Heart right ventricle (tissue), 16 donors: ENCODE data around the gene HOXC12. TPM values are rescaled to one million over a fixed set of nuclear protein-coding genes. Genes with fewer than 3 reads are reported as not detected.

Experiments used
- ATAC-seq, 8 donors: fragments of 200-7000 bp; cut with Tn5 transposase; one replicate each; pipeline ENCODE4 v1.9.1; 2020; ENCODE audit warnings: mild to moderate bottlenecking in 8 of 8, moderate library complexity in 8 of 8, moderate number of reproducible peaks in 1 of 8
- DNase-seq, 2 donors: peaks; one replicate each; pipeline ENCODE4 v3.0.0-alpha.2; 2020
- H3K27ac ChIP-seq, 10 donors: fragments of 200-600 bp; sonication (generic) in 2 of 10; one replicate each; pipeline versions ENCODE4 v1.5.0 to v1.8.0; 2020 to 2022; ENCODE audit warnings: mild to moderate bottlenecking in 3 of 10
- H3K27me3 ChIP-seq, 7 donors: fragments of 200-600 bp; one replicate each; pipeline ENCODE4 v1.8.0; 2021 to 2022; ENCODE audit warnings: mild to moderate bottlenecking in 2 of 7
- H3K36me3 ChIP-seq, 9 donors: fragments of 200-600 bp; sonication (generic) in 1 of 9; one replicate each; pipeline versions ENCODE4 v1.5.0 to v1.8.0; 2020 to 2022; ENCODE audit warnings: mild to moderate bottlenecking in 2 of 9
- H3K4me1 ChIP-seq, 9 donors: fragments of 200-600 bp; sonication (generic) in 1 of 9; one replicate each; pipeline versions ENCODE4 v1.5.0 to v1.8.0; 2020 to 2022; ENCODE audit warnings: mild to moderate bottlenecking in 4 of 9
- H3K4me3 ChIP-seq, 10 donors: fragments of 200-600 bp; sonication (generic) in 2 of 10; one replicate each; pipeline versions ENCODE4 v1.5.0 to v1.8.0; 2020 to 2022; ENCODE audit warnings: mild to moderate bottlenecking in 7 of 10, moderate library complexity in 2 of 10
- H3K9me3 ChIP-seq, 11 donors: fragments of 200-600 bp in 10 of 11; sonication (generic) in 2 of 11; one replicate each; pipeline versions ENCODE4 v1.5.0 to v1.8.0; 2013 to 2022; ENCODE audit warnings: mild to moderate bottlenecking in 2 of 11, control low read depth in 1 of 11, moderate library complexity in 1 of 11
- WGBS, 2 donors: extraction: QIAGEN DNeasy Blood & Tissue Kit; methylation state at CpG; one replicate each; pipeline ENCODE4 v1.1.7; 2013; ENCODE audit warnings: inconsistent platforms in 1 of 2; 5-methylcytosine and 5-hydroxymethylcytosine counted together
- intact Hi-C, 10 donors: fragments of 100-400 bp; cut with DNase I; formaldehyde crosslinking; loops; one replicate each; pipeline versions ENCODE4 v1.11.1 to v1.14.2; 2022
- long read RNA-seq, 3 donors: library from polyadenylated mRNA; unstranded; transcript quantifications; one replicate each; pipeline ENCODE4 v2.0.0, GENCODE V29; 2020 to 2021
- polyA plus RNA-seq, 2 donors: library from polyadenylated mRNA; stranded (reverse); fragments of 200-250 nt; gene quantifications; one replicate each; pipeline ENCODE4 v1.2.3, GENCODE V29; 2013
- total RNA-seq, 10 donors: library from RNA; stranded (reverse); fragmentation: NEBNext Ultra II Directional in 3 of 10; extraction: Animal tissue kit (Norgen Biotek cat#: 25700) in 3 of 10; gene quantifications; one replicate each; pipeline versions ENCODE4 v1.2.1 to v1.2.4, GENCODE V29; 2021 to 2023
- TF ChIP-seq, protein P1 (sequence below), 9 donors: fragments of 200-600 bp; sonication (generic) in 2 of 9; IDR thresholded peaks; one replicate each; pipeline versions ENCODE4 v1.5.0 to v1.8.0; 2021 to 2022; ENCODE audit warnings: antibody characterized with exemption in 9 of 9, mild to moderate bottlenecking in 5 of 9, moderate library complexity in 1 of 9
- donor health status: Arrhythmogenic right ventricular cardiomyopathy.
- donor health status: ischemic (EF 13 %, LVEDD 7.1; RV severe dilation, severe dysfunction).
- donor health status: healthy with polysubstance abuse.
- donor health status: DM: no; HTN: yes; CAD: no.
- donor health status: DM: no; HTN: no; CAD: no.
- donor health status: ischemic (EF 25% LVEDD 6.9; RV normal size, moderate dysfunction).
- donor health status: ischemic (EF 25% LVEDD 5.7; RV mildly dilated, moderate dysfunction).
- donor health status: healthy.
- donor health status: DM: yes; HTN: yes; CAD: no.
- donor health status: Ischemic cardiomyopathy.
- donor health status: ischemic (EF 35%, LVEDD 5.7; RV mildly dilated, moderate dysfunction).
- donor health status: nonischemic (EF 11% LVEDD 7.7; RV severe dilation, severe dysfunction).
- donor health status: DM: yes; HTN: yes; CAD: no.
- donor health status: PGD.
- donor health status: ischemic (EF 29% LVEDD 5.4; RV normal size, mild dysfunction).
- donor health status: nonischemic (EF 23%, LVEDD 6.1; RV moderate dilation, normal function).

Gene HOXC12, protein sequence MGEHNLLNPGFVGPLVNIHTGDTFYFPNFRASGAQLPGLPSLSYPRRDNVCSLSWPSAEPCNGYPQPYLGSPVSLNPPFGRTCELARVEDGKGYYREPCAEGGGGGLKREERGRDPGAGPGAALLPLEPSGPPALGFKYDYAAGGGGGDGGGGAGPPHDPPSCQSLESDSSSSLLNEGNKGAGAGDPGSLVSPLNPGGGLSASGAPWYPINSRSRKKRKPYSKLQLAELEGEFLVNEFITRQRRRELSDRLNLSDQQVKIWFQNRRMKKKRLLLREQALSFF
- not detected for total RNA-seq
- polyA plus RNA-seq = not detected
- long read RNA-seq, donor 1 = 0 reads
- long read RNA-seq, donor 2 = 0 reads
- long read RNA-seq, donor 3 = 0 reads

DNA sequence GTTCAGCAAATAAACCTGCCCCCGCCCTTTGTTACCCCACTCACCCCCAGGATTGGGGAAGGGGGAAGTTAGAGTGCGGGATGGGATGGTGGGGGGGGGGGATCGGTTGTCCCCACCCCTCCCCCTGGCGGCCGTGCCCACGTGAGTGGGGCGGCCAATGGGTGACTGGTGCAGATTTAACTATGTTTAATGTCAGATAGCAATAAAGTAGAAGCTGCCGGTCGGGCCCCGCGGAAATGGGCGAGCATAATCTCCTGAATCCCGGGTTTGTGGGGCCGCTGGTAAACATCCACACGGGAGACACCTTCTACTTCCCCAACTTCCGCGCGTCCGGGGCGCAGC is at the start of gene HOXC12:
Gene HOXC12 (plus strand): TSS at position 210 of the 342 bp plus-strand sequence. CDS start 27 bp downstream, at position 237.
- TF ChIP-seq, protein P1, sequence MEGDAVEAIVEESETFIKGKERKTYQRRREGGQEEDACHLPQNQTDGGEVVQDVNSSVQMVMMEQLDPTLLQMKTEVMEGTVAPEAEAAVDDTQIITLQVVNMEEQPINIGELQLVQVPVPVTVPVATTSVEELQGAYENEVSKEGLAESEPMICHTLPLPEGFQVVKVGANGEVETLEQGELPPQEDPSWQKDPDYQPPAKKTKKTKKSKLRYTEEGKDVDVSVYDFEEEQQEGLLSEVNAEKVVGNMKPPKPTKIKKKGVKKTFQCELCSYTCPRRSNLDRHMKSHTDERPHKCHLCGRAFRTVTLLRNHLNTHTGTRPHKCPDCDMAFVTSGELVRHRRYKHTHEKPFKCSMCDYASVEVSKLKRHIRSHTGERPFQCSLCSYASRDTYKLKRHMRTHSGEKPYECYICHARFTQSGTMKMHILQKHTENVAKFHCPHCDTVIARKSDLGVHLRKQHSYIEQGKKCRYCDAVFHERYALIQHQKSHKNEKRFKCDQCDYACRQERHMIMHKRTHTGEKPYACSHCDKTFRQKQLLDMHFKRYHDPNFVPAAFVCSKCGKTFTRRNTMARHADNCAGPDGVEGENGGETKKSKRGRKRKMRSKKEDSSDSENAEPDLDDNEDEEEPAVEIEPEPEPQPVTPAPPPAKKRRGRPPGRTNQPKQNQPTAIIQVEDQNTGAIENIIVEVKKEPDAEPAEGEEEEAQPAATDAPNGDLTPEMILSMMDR (IDR thresholded peaks at IDR 0.05) = no peak
- WGBS, 2 donors = 2 to 4% methylated on average over 20 of the region's 20 CpGs
- Histone ChIP-seq H3K36me3 (no peaks in the 10 kb centered on the region), H3K27me3 (peaks cover 81 to 100% (median 100%) of the 10 kb centered on the region in 7 donors), H3K9me3 (no peaks in the 10 kb centered on the region), H3K4me3 (no peak within 1 kb of the TSS), H3K27ac (no peak within 1 kb of the TSS), H3K4me1 (peaks cover 0 to 22% (median 10%) of the 10 kb centered on the region in 9 donors)
- intact Hi-C loops = no loop called here
- DNase-seq (no peak), ATAC-seq (no peak)

DNA sequence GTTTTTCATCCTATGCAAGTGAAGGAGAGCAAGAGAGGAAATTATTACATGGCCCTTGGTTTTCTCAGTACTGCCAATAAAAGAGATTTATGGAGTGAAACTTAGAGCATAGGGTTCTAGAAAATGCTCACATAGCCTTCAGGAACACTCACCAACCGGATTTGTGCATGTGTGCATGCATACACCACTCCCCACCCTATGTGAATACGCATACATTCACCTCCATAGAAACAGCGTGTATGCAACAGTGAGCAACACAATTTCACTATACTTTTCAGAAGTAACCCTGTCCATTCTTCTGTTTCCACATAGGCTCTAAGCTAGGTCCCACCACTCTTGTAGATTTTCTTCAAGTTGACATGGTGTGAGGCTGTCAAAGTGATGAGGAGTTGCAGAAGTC is 47.6 kb upstream of the HOXC12 start:
- no peak overlapping the region for H3K4me3 ChIP-seq
- ATAC-seq = no peak
- TF ChIP-seq, protein P1 (IDR thresholded peaks at IDR 0.05) = no peak
- H3K27ac ChIP-seq = no peak overlapping the region
- H3K36me3 ChIP-seq = no peaks in the 10 kb centered on the region
- H3K27me3 ChIP-seq = peaks cover 0 to 81% (median 62%) of the 10 kb centered on the region in 7 donors
- DNase-seq = no peak
- WGBS, 2 donors = 64 to 77% methylated on average over 3 of the region's 3 CpGs
- intact Hi-C loops = no loop called here
- no peaks in the 10 kb centered on the region for H3K4me1 ChIP-seq
- H3K9me3 ChIP-seq = no peaks in the 10 kb centered on the region

DNA sequence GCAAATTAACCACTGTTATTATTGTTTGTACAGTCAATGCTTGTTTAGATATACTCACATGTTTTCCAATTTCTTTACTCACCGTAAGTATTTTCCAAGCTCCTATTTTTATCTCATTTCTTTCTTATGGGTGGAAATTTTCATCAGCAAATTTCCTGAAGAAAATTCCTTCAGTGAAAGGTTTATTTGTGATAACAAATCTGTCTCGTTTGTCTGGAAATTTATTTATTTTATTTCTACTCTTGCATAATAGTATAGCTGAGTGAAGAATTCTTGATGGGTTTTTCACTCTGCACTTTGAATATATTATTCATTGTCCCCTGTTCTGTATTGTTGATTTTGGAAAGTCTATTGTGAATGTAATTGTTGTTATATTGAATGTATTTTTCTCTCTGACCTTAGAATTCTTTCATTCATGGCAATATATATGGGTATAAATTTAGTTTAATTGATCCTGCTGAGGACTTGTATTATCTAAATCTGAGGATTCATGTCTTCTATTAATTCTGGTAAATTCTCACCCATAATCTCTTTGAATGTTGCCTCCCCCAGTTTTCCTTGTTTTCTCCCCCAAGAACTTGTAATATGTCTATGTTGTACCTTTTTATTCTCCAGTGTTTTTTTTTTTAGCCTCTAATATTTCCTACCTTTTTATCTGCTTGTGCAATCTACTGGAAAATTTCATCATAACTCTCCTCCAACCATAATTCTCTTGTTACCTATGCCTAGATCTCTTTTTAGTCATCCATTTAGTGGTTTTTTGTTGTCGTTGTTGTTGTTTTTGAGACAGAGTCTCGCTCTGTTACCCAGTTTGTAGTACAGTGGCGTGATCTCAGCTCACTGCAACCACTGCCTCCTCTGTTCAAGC is 37.7 kb upstream of the HOXC12 start:
- Histone ChIP-seq H3K27ac (no peak overlapping the region), H3K4me1 (no peaks in the 10 kb centered on the region), H3K4me3 (no peak overlapping the region), H3K36me3 (no peaks in the 10 kb centered on the region), H3K9me3 (no peaks in the 10 kb centered on the region), H3K27me3 (peaks cover 0 to 100% (median 88%) of the 10 kb centered on the region in 7 donors)
- intact Hi-C loops = no loop called here
- 69 to 72% methylated on average over 5 of the region's 5 CpGs for WGBS, 2 donors
- TF ChIP-seq, protein P1 (IDR thresholded peaks at IDR 0.05) = no peak
- ATAC-seq = no peak
- no peak for DNase-seq

DNA sequence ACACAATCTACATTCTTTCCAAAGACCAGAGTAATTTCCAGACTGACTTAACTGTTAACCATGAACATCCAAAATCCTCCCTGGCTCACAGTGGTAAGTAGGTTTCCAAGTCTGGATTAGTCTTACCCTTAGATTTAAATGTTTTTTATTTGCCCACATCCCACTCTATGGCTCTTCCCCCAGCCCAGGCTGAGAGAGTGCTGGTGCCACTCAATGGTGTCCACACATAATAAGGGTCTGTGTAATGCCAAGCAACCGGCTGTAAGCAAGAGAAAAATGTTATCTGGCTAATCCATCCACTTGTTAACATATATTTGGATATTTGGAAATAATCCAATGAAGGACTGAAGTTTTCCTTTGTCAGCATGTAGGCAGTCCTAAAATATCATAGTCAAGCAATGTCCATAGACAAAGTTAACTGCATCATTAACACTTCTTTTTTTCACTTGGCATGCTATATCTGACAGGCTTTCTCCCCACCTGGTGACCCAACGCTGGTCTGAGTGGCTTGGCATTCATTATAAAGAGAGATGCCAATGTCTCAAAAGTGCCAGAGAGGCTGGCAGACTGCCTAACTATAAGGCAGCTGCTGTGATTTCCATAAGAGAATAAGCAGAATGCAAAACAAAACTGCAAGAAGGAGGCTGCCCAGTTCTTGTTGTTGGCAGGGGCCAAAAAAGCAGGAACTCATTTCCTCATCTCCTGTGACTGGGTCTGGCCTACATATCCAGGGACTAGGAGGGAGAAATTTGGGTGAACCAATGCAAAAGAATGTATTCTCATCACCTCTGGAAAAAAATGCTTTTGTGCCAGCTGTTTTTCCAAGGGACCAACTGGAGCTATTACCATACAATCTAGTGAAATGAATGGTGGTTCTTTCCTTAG is 29.9 kb upstream of the HOXC12 start:
- Histone ChIP-seq H3K36me3 (no peaks in the 10 kb centered on the region), H3K4me1 (peaks cover 0 to 6% (median 0%) of the 10 kb centered on the region in 9 donors), H3K4me3 (no peak overlapping the region), H3K27me3 (peaks cover 15 to 99% (median 94%) of the 10 kb centered on the region in 7 donors), H3K27ac (no peak overlapping the region), H3K9me3 (peaks cover 0 to 3% (median 0%) of the 10 kb centered on the region in 11 donors)
- intact Hi-C loops = no loop called here
- 28 to 30% methylated on average over 2 of the region's 2 CpGs for WGBS, 2 donors
- ATAC-seq (no peak), DNase-seq (no peak)
- TF ChIP-seq, protein P1 (IDR thresholded peaks at IDR 0.05) = no peak
